Measurements from ENCODE around the gene CAPN1.

The CAPN1 gene

DNA sequence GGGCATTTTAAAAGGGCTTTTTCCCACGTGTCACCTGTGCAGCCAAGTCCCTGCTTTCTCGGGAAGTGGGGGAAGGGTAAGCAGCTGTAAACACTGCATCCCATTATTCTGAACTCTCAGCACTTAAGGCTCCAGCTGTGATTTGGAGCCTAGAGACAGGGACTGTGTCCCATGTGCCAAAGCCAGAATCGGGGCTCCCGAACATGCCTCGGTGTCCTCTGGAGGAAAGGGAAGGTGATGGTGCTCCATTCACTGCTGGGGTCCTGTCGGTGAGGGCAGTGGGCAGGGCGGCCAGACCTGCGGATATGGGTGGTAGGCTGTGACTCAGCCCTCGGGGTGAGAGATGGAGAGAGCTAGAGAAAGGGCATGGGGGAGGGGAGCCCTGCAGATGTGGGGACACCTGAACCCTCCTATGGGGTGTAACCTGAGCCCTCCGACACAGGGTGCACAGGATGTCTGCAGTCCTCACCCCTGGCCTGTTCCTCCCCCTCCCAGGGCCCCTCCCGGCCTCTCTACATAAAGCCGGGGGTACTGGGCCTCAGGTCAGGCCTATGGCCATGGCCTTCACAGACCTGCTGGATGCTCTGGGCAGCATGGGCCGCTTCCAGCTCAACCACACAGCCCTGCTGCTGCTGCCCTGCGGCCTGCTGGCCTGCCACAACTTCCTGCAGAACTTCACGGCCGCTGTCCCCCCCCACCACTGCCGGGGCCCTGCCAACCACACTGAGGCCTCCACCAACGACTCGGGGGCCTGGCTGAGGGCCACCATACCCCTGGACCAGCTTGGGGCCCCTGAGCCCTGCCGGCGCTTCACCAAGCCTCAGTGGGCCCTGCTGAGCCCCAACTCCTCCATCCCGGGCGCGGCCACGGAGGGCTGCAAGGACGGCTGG, 31.8 kb downstream of the CAPN1 start:
- Histone ChIP-seq H3K36me3 (ENCODE audit: insufficient read depth, low read length) (peaks cover 22% of the 10 kb centered on the region; the same call in 1 of the 2 replicates), H4K20me1 (ENCODE audit: insufficient read depth, low read length) (no peaks in the 10 kb centered on the region), H3K79me2 (ENCODE audit: insufficient read depth, low read length) (no peaks in the 10 kb centered on the region), H3K4me2 (ENCODE audit: low read length) (no peak overlapping the region), H3K9ac (ENCODE audit: low read length) (no peak overlapping the region), H3K27me3 (ENCODE audit: insufficient read depth, low read length) (no peaks in the 10 kb centered on the region), H3K9me3 (ENCODE audit: low read length) (no peaks in the 10 kb centered on the region), H3K9me2 (ENCODE audit: low read depth, low read length) (no peaks in the 10 kb centered on the region), H3K27ac (ENCODE audit: low read depth, low read length, poor library complexity, severe bottlenecking) (no peak overlapping the region), H3F3A (ENCODE audit: insufficient read depth, low read length) (no peaks in the 10 kb centered on the region), H2AFZ (ENCODE audit: low read length) (no peak overlapping the region), H3K4me1 (ENCODE audit: insufficient read depth, low read length, severe bottlenecking) (no peaks in the 10 kb centered on the region), H3K4me3 (ENCODE audit: low read depth, low read length, poor library complexity, severe bottlenecking) (no peak overlapping the region)
- TF ChIP-seq EZH2 (IDR thresholded peaks at IDR 0.05; ENCODE audit: borderline replicate concordance, low read length) (no peak), CTCF (IDR thresholded peaks at IDR 0.05; ENCODE audit: low read length) (no peak)

DNA sequence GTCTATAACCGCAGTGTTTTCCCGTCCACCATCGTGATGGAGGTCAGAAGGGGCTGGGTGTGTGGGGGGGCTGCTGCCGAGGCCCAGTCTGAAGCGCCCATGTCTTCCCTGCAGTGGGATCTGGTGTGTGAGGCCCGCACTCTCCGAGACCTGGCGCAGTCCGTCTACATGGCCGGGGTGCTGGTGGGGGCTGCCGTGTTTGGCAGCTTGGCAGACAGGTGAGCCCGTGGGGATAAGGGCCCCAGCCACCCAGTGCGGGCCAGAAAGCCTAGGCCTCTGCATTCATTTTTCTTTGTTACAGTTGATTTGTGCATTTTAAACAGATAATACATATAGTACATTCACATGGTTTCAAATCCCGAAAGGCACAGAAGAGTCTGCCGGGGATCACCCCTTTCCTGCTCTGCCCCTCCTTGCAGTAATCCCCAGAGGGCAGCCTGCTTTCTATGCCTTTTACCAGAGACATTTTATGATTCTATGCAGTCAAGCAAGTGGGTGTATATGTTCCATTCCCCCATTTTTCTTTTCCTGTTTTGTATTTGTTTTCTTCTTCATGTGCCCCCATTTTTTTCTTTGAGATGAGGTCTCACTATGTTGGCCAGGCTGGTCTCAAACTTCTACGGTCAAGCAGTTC, 32.6 kb downstream of the CAPN1 start:
- Histone ChIP-seq H3K4me1 (ENCODE audit: insufficient read depth, low read length, severe bottlenecking) (no peaks in the 10 kb centered on the region), H3K79me2 (ENCODE audit: insufficient read depth, low read length) (no peaks in the 10 kb centered on the region), H4K20me1 (ENCODE audit: insufficient read depth, low read length) (no peaks in the 10 kb centered on the region), H3K9me3 (ENCODE audit: low read length) (no peaks in the 10 kb centered on the region), H3K4me2 (ENCODE audit: low read length) (no peak overlapping the region), H3K27ac (ENCODE audit: low read depth, low read length, poor library complexity, severe bottlenecking) (no peak overlapping the region), H3F3A (ENCODE audit: insufficient read depth, low read length) (no peaks in the 10 kb centered on the region), H3K27me3 (ENCODE audit: insufficient read depth, low read length) (no peaks in the 10 kb centered on the region), H3K4me3 (ENCODE audit: low read depth, low read length, poor library complexity, severe bottlenecking) (no peak overlapping the region), H2AFZ (ENCODE audit: low read length) (no peak overlapping the region), H3K36me3 (ENCODE audit: insufficient read depth, low read length) (peaks cover 15% of the 10 kb centered on the region; the same call in 1 of the 2 replicates), H3K9ac (ENCODE audit: low read length) (no peak overlapping the region), H3K9me2 (ENCODE audit: low read depth, low read length) (no peaks in the 10 kb centered on the region)
- TF ChIP-seq EZH2 (IDR thresholded peaks at IDR 0.05; ENCODE audit: borderline replicate concordance, low read length) (no peak), CTCF (IDR thresholded peaks at IDR 0.05; ENCODE audit: low read length) (no peak)

DNA sequence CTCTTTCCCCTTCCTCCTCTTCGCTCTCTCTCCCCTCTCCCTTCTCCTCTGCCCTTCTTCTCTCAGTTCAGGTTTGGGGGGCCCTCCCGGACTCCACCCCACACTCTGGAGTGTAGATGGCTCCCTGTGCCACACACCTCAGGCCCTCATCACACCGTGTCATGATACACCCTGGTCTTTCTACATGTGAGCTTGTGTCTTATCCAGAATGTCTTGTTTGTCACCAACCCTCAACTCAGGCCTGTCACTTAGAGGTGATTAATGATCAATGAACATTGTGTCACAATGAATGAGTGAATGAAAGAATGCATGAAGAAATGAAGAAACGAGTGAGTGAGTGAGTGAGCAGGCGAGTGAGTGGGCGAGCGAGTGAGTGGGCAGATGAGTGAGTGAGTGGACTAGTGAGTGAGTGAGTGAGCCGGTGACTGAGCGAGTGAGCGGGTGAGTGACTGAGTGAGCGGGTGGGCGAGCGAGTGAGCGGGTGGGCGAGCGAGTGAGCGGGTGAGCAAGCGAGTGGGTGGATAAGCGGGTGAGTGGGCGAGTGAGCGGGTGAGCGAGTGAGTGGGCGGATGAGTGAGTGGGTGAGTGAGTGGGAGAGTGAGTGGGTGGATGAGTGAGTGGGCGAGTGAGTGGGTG, 33.8 kb downstream of the CAPN1 start:
- Histone ChIP-seq H3K9me3 (ENCODE audit: low read length) (no peaks in the 10 kb centered on the region), H3K36me3 (ENCODE audit: insufficient read depth, low read length) (peaks cover 2% of the 10 kb centered on the region; the same call in 1 of the 2 replicates), H3K27me3 (ENCODE audit: insufficient read depth, low read length) (no peaks in the 10 kb centered on the region), H3K9ac (ENCODE audit: low read length) (no peak overlapping the region), H3K79me2 (ENCODE audit: insufficient read depth, low read length) (no peaks in the 10 kb centered on the region), H3K4me1 (ENCODE audit: insufficient read depth, low read length, severe bottlenecking) (no peaks in the 10 kb centered on the region), H3K27ac (ENCODE audit: low read depth, low read length, poor library complexity, severe bottlenecking) (no peak overlapping the region), H3K4me3 (ENCODE audit: low read depth, low read length, poor library complexity, severe bottlenecking) (no peak overlapping the region), H3F3A (ENCODE audit: insufficient read depth, low read length) (no peaks in the 10 kb centered on the region), H4K20me1 (ENCODE audit: insufficient read depth, low read length) (no peaks in the 10 kb centered on the region), H2AFZ (ENCODE audit: low read length) (no peak overlapping the region), H3K9me2 (ENCODE audit: low read depth, low read length) (no peaks in the 10 kb centered on the region), H3K4me2 (ENCODE audit: low read length) (no peak overlapping the region)
- TF ChIP-seq EZH2 (IDR thresholded peaks at IDR 0.05; ENCODE audit: borderline replicate concordance, low read length) = no peak
- TF ChIP-seq CTCF (IDR thresholded peaks at IDR 0.05; ENCODE audit: low read length) = no peak
